K562 (cell line): Measurements from ENCODE around the gene PLEK2. TPM values are rescaled to one million over a fixed set of nuclear protein-coding genes. Genes with fewer than 3 reads are reported as not detected.

Experiments
- ATAC-seq: fragments of 200-7000 bp; cut with Tn5 transposase; 3 replicates; pipeline ENCODE4 v1.9.1; 2020; ENCODE audit warnings: moderate library complexity
- BruUV-seq: library from RNA; stranded (reverse); fragments of 400-500 nt; replicated peaks from 2 replicates; lab custom pipeline; 2021; lab: Mats Ljungman, UMichigan
- CTCF ChIA-PET: fragments of 300-600 bp; formaldehyde crosslinking; extraction: SDS; loops from one replicate; lab custom pipeline; 2021; ENCODE audit warnings: low intra/inter-chr PET ratio; lab: Yijun Ruan, JAX
- POLR2A ChIA-PET: fragments of 300-600, 350-650 bp; sonication (Branson Sonifier 250); formaldehyde crosslinking; extraction: SDS; loops from one replicate; lab custom pipeline; 2021; ENCODE audit warnings: antibody characterized with exemption, inconsistent platforms; lab: Yijun Ruan, JAX
- DNase-seq, 4 experiments: peaks; one replicate each; pipeline versions ENCODE4 v3.0.0 to v3.0.0-alpha.2; 2011 to 2018; ENCODE audit warnings: low spot score in 3 of 4, mixed read lengths in 3 of 4; ENCODE audit errors: extremely low read depth in 1 of 4
- FAIRE-seq: peaks from 2 replicates; lab custom pipeline; 2011; peaks lifted over from hg19 to GRCh38; lab: Jason Lieb, UNC
- H2AFZ ChIP-seq: 2 replicates; pipeline ENCODE4 v1.6.0; 2011; ENCODE audit warnings: low read depth, low read length, control low read depth, inconsistent platforms
- H3K27ac ChIP-seq: fragments of 200-600 bp; 3 replicates; pipeline ENCODE4 v1.8.0; 2011; ENCODE audit warnings: low read depth, mild to moderate bottlenecking, control low read depth, inconsistent platforms, low read length, moderate library complexity, mixed read lengths; ENCODE audit errors: extremely low read depth
- H3K27me3 ChIP-seq, 2 experiments: fragments of 300-600 bp in 1 of 2; 2 replicates in 1 of 2; 3 replicates in 1 of 2; pipeline versions ENCODE4 v1.6.0 to v1.8.0; 2011; ENCODE audit warnings: inconsistent platforms in 2 of 2, low read length in 2 of 2, mild to moderate bottlenecking in 1 of 2, mixed read lengths in 1 of 2, moderate library complexity in 1 of 2; ENCODE audit not compliant: control insufficient read depth in 2 of 2, insufficient read depth in 2 of 2
- H3K36me3 ChIP-seq: fragments of 300-600 bp; 3 replicates; pipeline ENCODE4 v1.8.0; 2011; ENCODE audit warnings: mild to moderate bottlenecking, low read length, inconsistent platforms; ENCODE audit not compliant: control insufficient read depth, insufficient read depth
- H3K4me1 ChIP-seq, 2 experiments: fragments of 200-600 bp in 1 of 2; replicated peaks in 1 of 2; 2 replicates in 1 of 2; 3 replicates in 1 of 2; pipeline versions ENCODE4 v1.5.1 to v1.8.0; 2011; ENCODE audit warnings: inconsistent platforms in 2 of 2, low read length in 2 of 2, mild to moderate bottlenecking in 1 of 2, mixed read lengths in 1 of 2, moderate library complexity in 1 of 2; ENCODE audit not compliant: control insufficient read depth in 2 of 2, insufficient read depth in 2 of 2
- H3K4me2 ChIP-seq: 2 replicates; pipeline ENCODE4 v1.6.1; 2011; ENCODE audit warnings: low read length, control low read depth, inconsistent platforms, mixed read lengths; ENCODE audit not compliant: insufficient read depth
- H3K4me3 ChIP-seq: fragments of 200-600 bp; sonication (generic), shearing (Covaris generic); 2 replicates; pipeline ENCODE4 v1.5.1; 2016; ENCODE audit warnings: control low read depth, inconsistent platforms
- H3K79me2 ChIP-seq: fragments of 200-600 bp; 3 replicates; pipeline ENCODE4 v1.8.0; 2011; ENCODE audit warnings: low read length, inconsistent platforms; ENCODE audit not compliant: control insufficient read depth, insufficient read depth
- H3K9ac ChIP-seq, 2 experiments: 2 replicates each; pipeline versions ENCODE4 v1.6.0 to v1.6.1; 2011; ENCODE audit warnings: low read depth in 2 of 2, low read length in 2 of 2, control low read depth in 1 of 2, inconsistent platforms in 1 of 2, mild to moderate bottlenecking in 1 of 2, mixed read lengths in 1 of 2; ENCODE audit not compliant: insufficient read depth in 1 of 2
- H3K9me1 ChIP-seq: one replicate; pipeline ENCODE4 v1.6.0; 2011; ENCODE audit warnings: inconsistent platforms, mild to moderate bottlenecking, low read length, moderate library complexity; ENCODE audit not compliant: control insufficient read depth, insufficient read depth
- H3K9me3 ChIP-seq: replicated peaks from 2 replicates; pipeline ENCODE4 v1.5.1; 2011; ENCODE audit warnings: low read depth, low read length, inconsistent platforms; ENCODE audit not compliant: control insufficient read depth, insufficient read depth
- H4K20me1 ChIP-seq: replicated peaks from 2 replicates; pipeline ENCODE4 v1.6.1; 2011; ENCODE audit warnings: low read length, inconsistent platforms, mixed read lengths; ENCODE audit not compliant: control insufficient read depth, insufficient read depth
- HOMEZ ChIP-seq: fragments of 250-450 bp; sonication (Bioruptor Pico); IDR thresholded peaks from 2 replicates; pipeline ENCODE4 v1.4.0; 2020; ENCODE audit warnings: mild to moderate bottlenecking, moderate library complexity
- MLX ChIP-seq, 2 experiments: fragments of 450-650 bp in 1 of 2; sonication (generic) in 1 of 2; formaldehyde crosslinking; conservative IDR thresholded peaks; 2 replicates each; pipeline versions ENCODE4 v1.4.0 to v1.8.1; 2020 to 2022; ENCODE audit warnings: mild to moderate bottlenecking in 1 of 2, missing genetic modification reagents in 1 of 2
- SRSF1 ChIP-seq: fragments of 200-400 bp; formaldehyde crosslinking; IDR thresholded peaks from 2 replicates; pipeline ENCODE4 v1.6.1; 2017; ENCODE audit warnings: mild to moderate bottlenecking, low read depth, low read length, moderate library complexity
- ZFP36 ChIP-seq: fragments of 150-350 bp; IDR thresholded peaks from 2 replicates; pipeline ENCODE4 v1.6.1; 2018; ENCODE audit warnings: low read length, low read depth; ENCODE audit not compliant: partially characterized antibody
- WGBS: fragments of 100-300 bp; shearing (Covaris generic); methylation state at CpG from one replicate; pipeline ENCODE4 v1.1.6; 2016; ENCODE audit warnings: low coverage, mixed read lengths; ENCODE audit not compliant: insufficient coverage; ENCODE audit errors: missing lambda C conversion rate; 5-methylcytosine and 5-hydroxymethylcytosine counted together
- in situ Hi-C: fragments of 300-500 bp; cut with MboI; formaldehyde crosslinking; loops from 4 replicates; pipeline ENCODE4 v1.15.0; 2018; ENCODE audit warnings: inconsistent platforms, mixed read lengths
- intact Hi-C: fragments of 100-400 bp; cut with micrococcal nuclease; formaldehyde crosslinking; loops from 2 replicates; pipeline ENCODE4 v1.14.2; 2022
- polyA plus RNA-seq, 8 experiments: library from polyadenylated mRNA; depleted of rRNA in 4 of 8; stranded (reverse) in 5 of 8; unstranded in 3 of 8; fragments of >200 nt; fragmentation: Nextera tagmentation in 2 of 8; fragmentation: Illumina TruSeq in 1 of 8; extraction: Ambion mirVana in 2 of 8; extraction: Trizol in 1 of 8; gene quantifications; 2 replicates each; pipeline versions ENCODE4 v1.2.1 to v1.2.3, GENCODE V29; 2011 to 2014; ENCODE audit warnings: inconsistent platforms in 1 of 8, missing spikeins in 1 of 8
- total RNA-seq, 7 experiments: library from RNA; depleted of rRNA in 6 of 7; stranded (reverse); fragments of >200 nt in 6 of 7; fragmentation: Illumina TruSeq in 2 of 7; extraction: Trizol in 2 of 7; gene quantifications; 2 replicates each; pipeline versions ENCODE4 v1.2.1 to v1.2.3, GENCODE V29; 2011 to 2021; ENCODE audit warnings: low replicate concordance in 1 of 7
- TF ChIP-seq, protein P1 (sequence below): fragments of 200-800 bp; sonication (Bioruptor generic); IDR thresholded peaks from 2 replicates; pipeline ENCODE4 v1.6.1; 2017; ENCODE audit warnings: missing genetic modification characterization, missing compliant biosample characterization

Gene PLEK2
- total and polyA plus RNA-seq, 9 of the 15 experiments (the other 6 are each of a cell fraction or from before 2014, with no cell fraction given), result not detected

GRCh38 chr14:67396381-67396970, 15.5 kb downstream of the PLEK2 start:
- Histone ChIP-seq H3K9me3 (no peaks in the 10 kb centered on the region), H3K9me1 (no peaks in the 10 kb centered on the region), H3K79me2 (no peaks in the 10 kb centered on the region), H3K27me3 (no peaks in the 10 kb centered on the region), H3K4me3 (no peak overlapping the region), H3K27ac (no peak overlapping the region), H3K4me2 (no peak overlapping the region), H4K20me1 (no peaks in the 10 kb centered on the region), H3K4me1 (peaks cover 4 to 10% of the 10 kb centered on the region in 2 experiments; a peak in 4 of 5 replicates), H3K36me3 (no peaks in the 10 kb centered on the region), H3K9ac (no peak overlapping the region), H2AFZ (no peak overlapping the region)
- in situ Hi-C loops (no loop called here), intact Hi-C loops (no loop called here)
- BruUV-seq, result no TSS peak
- ATAC-seq (no peak; the same call in 2 of the 3 replicates), DNase-seq (no peak), FAIRE-seq (no peak)
- 50% methylated on average over 2 of the region's 2 CpGs for WGBS
- TF ChIP-seq, protein P1, sequence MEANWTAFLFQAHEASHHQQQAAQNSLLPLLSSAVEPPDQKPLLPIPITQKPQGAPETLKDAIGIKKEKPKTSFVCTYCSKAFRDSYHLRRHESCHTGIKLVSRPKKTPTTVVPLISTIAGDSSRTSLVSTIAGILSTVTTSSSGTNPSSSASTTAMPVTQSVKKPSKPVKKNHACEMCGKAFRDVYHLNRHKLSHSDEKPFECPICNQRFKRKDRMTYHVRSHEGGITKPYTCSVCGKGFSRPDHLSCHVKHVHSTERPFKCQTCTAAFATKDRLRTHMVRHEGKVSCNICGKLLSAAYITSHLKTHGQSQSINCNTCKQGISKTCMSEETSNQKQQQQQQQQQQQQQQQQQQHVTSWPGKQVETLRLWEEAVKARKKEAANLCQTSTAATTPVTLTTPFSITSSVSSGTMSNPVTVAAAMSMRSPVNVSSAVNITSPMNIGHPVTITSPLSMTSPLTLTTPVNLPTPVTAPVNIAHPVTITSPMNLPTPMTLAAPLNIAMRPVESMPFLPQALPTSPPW (CRISPR knock-in tag), result no peak
- TF ChIP-seq ZFP36, result peak; percentile 19
- POLR2A ChIA-PET, result no interaction called here
- CTCF ChIA-PET, result no interaction called here

DNA sequence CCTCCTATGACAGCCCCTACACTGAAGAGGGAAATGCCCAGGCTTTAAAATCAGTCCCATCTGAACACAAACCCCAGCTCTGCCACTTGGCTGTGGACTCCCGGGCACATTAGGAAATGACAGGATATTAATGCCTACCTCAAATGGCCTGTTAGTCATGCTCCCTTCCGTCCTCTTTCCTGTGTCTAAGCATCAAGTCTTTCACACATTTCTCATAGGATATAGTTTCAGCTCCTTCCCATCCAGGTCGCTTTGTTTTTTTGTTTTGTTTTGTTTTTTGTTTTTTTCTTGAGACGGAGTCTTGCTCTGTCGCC, 16.1 kb downstream of the PLEK2 start:
- H2AFZ ChIP-seq, result no peak overlapping the region
- in situ Hi-C loops, result no loop called here
- H3K4me3 ChIP-seq, result no peak overlapping the region
- no peaks in the 10 kb centered on the region for H4K20me1 ChIP-seq
- TF ChIP-seq HOMEZ (CRISPR knock-in tag), result no peak
- no peak for TF ChIP-seq MLX (CRISPR knock-in tag; conservative IDR thresholded peaks at IDR 0.05)
- TF ChIP-seq SRSF1, result no peak
- no peaks in the 10 kb centered on the region for H3K27me3 ChIP-seq
- no peak overlapping the region for H3K4me2 ChIP-seq
- intact Hi-C loops, result no loop called here
- no peak overlapping the region for H3K27ac ChIP-seq
- FAIRE-seq (no peak), DNase-seq (no peak), ATAC-seq (no peak)
- no peaks in the 10 kb centered on the region for H3K79me2 ChIP-seq
- peaks cover 10 to 16% of the 10 kb centered on the region in 2 experiments; a peak in 4 of 5 replicates for H3K4me1 ChIP-seq
- CTCF ChIA-PET, result no interaction called here
- no peaks in the 10 kb centered on the region for H3K9me3 ChIP-seq
- 75% methylated on average over 5 of the region's 5 CpGs for WGBS
- BruUV-seq, result no TSS peak
- no peaks in the 10 kb centered on the region for H3K36me3 ChIP-seq
- H3K9me1 ChIP-seq, result no peaks in the 10 kb centered on the region
- POLR2A ChIA-PET, result interaction anchor here (0.7 to 0.9 kb wide), 2 partner anchors 9 to 25 kb away, joined by 4 to 5 read pairs; no protein-coding TSS in a partner anchor
- H3K9ac ChIP-seq, result no peak overlapping the region
